Liver (tissue), 9 donors: ENCODE results near the gene BHMT2. TPM values are rescaled to one million over a fixed set of nuclear protein-coding genes. Genes with fewer than 3 reads are reported as not detected.

Source experiments
- DNase-seq: peaks from one replicate; pipeline ENCODE4 v3.0.0-alpha.2; 2017; ENCODE audit warnings: low spot score
- H3K27ac ChIP-seq, 2 donors: one replicate each; pipeline ENCODE4 v1.7.0; 2013; ENCODE audit warnings: inconsistent platforms in 2 of 2, low read length in 2 of 2, control low read depth in 1 of 2, low read depth in 1 of 2, mild to moderate bottlenecking in 1 of 2
- H3K27me3 ChIP-seq, 4 donors: one replicate each; pipeline versions ENCODE4 v1.6.1 to v1.7.0; 2013; ENCODE audit warnings: low read length in 3 of 4, inconsistent platforms in 1 of 4, mild to moderate bottlenecking in 1 of 4, moderate library complexity in 1 of 4; ENCODE audit not compliant: control insufficient read depth in 4 of 4, insufficient read depth in 4 of 4
- H3K36me3 ChIP-seq, 4 donors: one replicate each; pipeline versions ENCODE4 v1.6.1 to v1.7.0; 2013; ENCODE audit warnings: low read length in 3 of 4, mild to moderate bottlenecking in 3 of 4, low read depth in 1 of 4, moderate library complexity in 1 of 4; ENCODE audit not compliant: control insufficient read depth in 4 of 4, insufficient read depth in 3 of 4
- H3K4me1 ChIP-seq, 4 donors: one replicate each; pipeline versions ENCODE4 v1.6.1 to v1.7.0; 2013; ENCODE audit warnings: low read length in 3 of 4, mild to moderate bottlenecking in 3 of 4, moderate library complexity in 1 of 4; ENCODE audit not compliant: control insufficient read depth in 4 of 4, insufficient read depth in 4 of 4
- H3K4me3 ChIP-seq, 3 donors: one replicate each; pipeline versions ENCODE4 v1.6.1 to v1.7.0; 2013; ENCODE audit warnings: low read length in 3 of 3, control low read depth in 1 of 3, low read depth in 1 of 3, mild to moderate bottlenecking in 1 of 3
- H3K9ac ChIP-seq, 2 donors: one replicate each; pipeline ENCODE4 v1.7.0; 2013; ENCODE audit warnings: low read length in 2 of 2, mild to moderate bottlenecking in 2 of 2, moderate library complexity in 2 of 2, control low read depth in 1 of 2, low read depth in 1 of 2
- H3K9me3 ChIP-seq, 4 donors: one replicate each; pipeline versions ENCODE4 v1.6.1 to v1.7.0; 2013; ENCODE audit warnings: low read length in 3 of 4; ENCODE audit not compliant: control insufficient read depth in 4 of 4
- ATF3 ChIP-seq: IDR thresholded peaks from 2 replicates; pipeline ENCODE4 v1.6.1; 2016; ENCODE audit warnings: antibody characterized with exemption
- CTCF ChIP-seq: fragments of 150-350 bp; IDR thresholded peaks from 2 replicates; pipeline ENCODE4 v1.5.1; 2017; ENCODE audit warnings: improper control_type of control experiment, low read depth, low read length; ENCODE audit not compliant: missing input control
- EGR1 ChIP-seq, 2 donors: IDR thresholded peaks; 2 replicates each; pipeline ENCODE4 v1.6.1; 2016 to 2018; ENCODE audit warnings: antibody characterized with exemption in 2 of 2, low read depth in 2 of 2
- FOXA1 ChIP-seq: IDR thresholded peaks from 2 replicates; pipeline ENCODE4 v1.6.1; 2016; ENCODE audit warnings: antibody characterized with exemption
- FOXA2 ChIP-seq: IDR thresholded peaks from 2 replicates; pipeline ENCODE4 v1.6.1; 2016; ENCODE audit warnings: antibody characterized with exemption
- GABPA ChIP-seq, 2 donors: IDR thresholded peaks in 1 of 2; conservative IDR thresholded peaks in 1 of 2; 2 replicates each; pipeline ENCODE4 v1.6.1; 2016; ENCODE audit warnings: antibody characterized with exemption in 2 of 2, mild to moderate bottlenecking in 1 of 2, moderate library complexity in 1 of 2
- HNF4A ChIP-seq, 2 donors: conservative IDR thresholded peaks; 2 replicates each; pipeline ENCODE4 v1.6.1; 2016; ENCODE audit warnings: antibody characterized with exemption in 2 of 2, mild to moderate bottlenecking in 2 of 2
- HNF4G ChIP-seq: IDR thresholded peaks from 2 replicates; pipeline ENCODE4 v1.6.1; 2016; ENCODE audit warnings: antibody characterized with exemption
- JUND ChIP-seq, 2 donors: IDR thresholded peaks; 2 replicates each; pipeline ENCODE4 v1.6.1; 2016; ENCODE audit warnings: antibody characterized with exemption in 2 of 2
- MAX ChIP-seq: IDR thresholded peaks from 2 replicates; pipeline ENCODE4 v1.6.1; 2016; ENCODE audit warnings: antibody characterized with exemption
- NR2F2 ChIP-seq: IDR thresholded peaks from 2 replicates; pipeline ENCODE4 v1.6.1; 2016; ENCODE audit warnings: antibody characterized with exemption
- RAD21 ChIP-seq, 2 donors: IDR thresholded peaks; 2 replicates each; pipeline ENCODE4 v1.6.1; 2016; ENCODE audit warnings: antibody characterized with exemption in 2 of 2, mild to moderate bottlenecking in 2 of 2
- REST ChIP-seq: IDR thresholded peaks from 2 replicates; pipeline ENCODE4 v1.6.1; 2016; ENCODE audit warnings: antibody characterized with exemption, mild to moderate bottlenecking
- RXRA ChIP-seq, 2 donors: IDR thresholded peaks; 2 replicates each; pipeline ENCODE4 v1.6.1; 2017 to 2018; ENCODE audit warnings: antibody characterized with exemption in 2 of 2, mild to moderate bottlenecking in 1 of 2
- SP1 ChIP-seq: IDR thresholded peaks from 2 replicates; pipeline ENCODE4 v1.6.1; 2018; ENCODE audit warnings: antibody characterized with exemption, mild to moderate bottlenecking
- TAF1 ChIP-seq: conservative IDR thresholded peaks from 2 replicates; pipeline ENCODE4 v1.6.1; 2016; ENCODE audit warnings: antibody characterized with exemption, mild to moderate bottlenecking
- YY1 ChIP-seq: IDR thresholded peaks from 2 replicates; pipeline ENCODE4 v1.6.1; 2016; ENCODE audit warnings: antibody characterized with exemption, mild to moderate bottlenecking
- WGBS: extraction: QIAGEN DNeasy Blood & Tissue Kit; methylation state at CpG from one replicate; pipeline ENCODE4 v1.1.7; 2013; 5-methylcytosine and 5-hydroxymethylcytosine counted together
- polyA plus RNA-seq, 2 donors: library from polyadenylated mRNA; stranded (reverse) in 1 of 2; unstranded in 1 of 2; fragments of 200-250 nt in 1 of 2; fragments of >200 nt in 1 of 2; fragmentation: Nextera tagmentation in 1 of 2; extraction: Ambion mirVana in 1 of 2; gene quantifications; one replicate each; pipeline versions ENCODE4 v1.2.1 to v1.2.3, GENCODE V29; 2013 to 2015
- total RNA-seq, 2 donors: library from RNA; depleted of rRNA; stranded (reverse); fragments of >200 nt; gene quantifications; one replicate each; pipeline ENCODE4 v1.2.3, GENCODE V29; 2014
- donor health status: healthy.
- donor health status: healthy.
- donor health status: healthy.
- donor health status: healthy.
- donor health status: healthy.

Gene BHMT2
- total and polyA plus RNA-seq, 4 donors, result 62.3 to 374 (median 271) TPM

- TF ChIP-seq REST (no peak), RXRA (IDR thresholded peaks at IDR 0.05) (peak; percentile 44 to 56), GABPA (IDR thresholded peaks at IDR 0.05 in 1 of 2, conservative IDR thresholded peaks at IDR 0.05 in 1 of 2) (no peak), HNF4A (conservative IDR thresholded peaks at IDR 0.05) (peak; percentile 41 to 63)
- peaks cover 4 to 40% (median 21%) of the 10 kb centered on the region in 4 donors for H3K4me1 ChIP-seq
- H3K27ac ChIP-seq, result peak overlapping the region in 1 of 2 donors; percentile 34
- no peak overlapping the region for H3K9ac ChIP-seq
- no peaks in the 10 kb centered on the region for H3K27me3 ChIP-seq
- no peak for DNase-seq
- H3K4me3 ChIP-seq, result no peak overlapping the region
- peaks cover 0 to 14% (median 8%) of the 10 kb centered on the region in 4 donors for H3K36me3 ChIP-seq
- no peaks in the 10 kb centered on the region for H3K9me3 ChIP-seq
Observed at GRCh38 chr5:79056847-79057246, 12.7 kb upstream of the BHMT2 start.

- no peak for DNase-seq
- 96% methylated on average over 4 of the region's 4 CpGs for WGBS
- Histone ChIP-seq H3K9me3 (no peaks in the 10 kb centered on the region), H3K36me3 (peaks cover 0 to 8% (median 2%) of the 10 kb centered on the region in 4 donors), H3K27ac (no peak overlapping the region), H3K4me1 (peaks cover 4 to 48% (median 26%) of the 10 kb centered on the region in 4 donors), H3K9ac (no peak overlapping the region), H3K4me3 (no peak overlapping the region), H3K27me3 (no peaks in the 10 kb centered on the region)
- TF ChIP-seq NR2F2 (no peak), HNF4A (conservative IDR thresholded peaks at IDR 0.05) (peak; percentile 59 to 66), RXRA (IDR thresholded peaks at IDR 0.05) (no peak), TAF1 (no peak), YY1 (peak; percentile 66), HNF4G (peak; percentile 20)
Observed at GRCh38 chr5:79059674-79060073, 9.9 kb upstream of the BHMT2 start.

- Histone ChIP-seq H3K27me3 (no peaks in the 10 kb centered on the region), H3K36me3 (peaks cover 0 to 8% (median 0%) of the 10 kb centered on the region in 4 donors), H3K9me3 (no peaks in the 10 kb centered on the region), H3K4me3 (no peak overlapping the region), H3K4me1 (peaks cover 0 to 32% (median 14%) of the 10 kb centered on the region in 4 donors), H3K27ac (peak overlapping the region; percentile 17 to 18), H3K9ac (no peak overlapping the region)
- no peak for DNase-seq
- WGBS, result 87% methylated on average over 3 of the region's 3 CpGs
- TF ChIP-seq SP1 (no peak), FOXA1 (no peak), NR2F2 (no peak), CTCF (no peak), JUND (IDR thresholded peaks at IDR 0.05) (no peak), EGR1 (IDR thresholded peaks at IDR 0.05; ENCODE audit: low read depth in 2 of 2) (no peak), HNF4A (conservative IDR thresholded peaks at IDR 0.05) (no peak), GABPA (IDR thresholded peaks at IDR 0.05 in 1 of 2, conservative IDR thresholded peaks at IDR 0.05 in 1 of 2) (no peak), FOXA2 (no peak), REST (no peak), RAD21 (IDR thresholded peaks at IDR 0.05) (no peak), YY1 (no peak), MAX (no peak), ATF3 (no peak)
Observed at GRCh38 chr5:79062436-79062835, 7.1 kb upstream of the BHMT2 start.
